Kidney epithelial cell (primary cell): ENCODE measurements around the gene BTBD8. TPM values are rescaled to one million over a fixed set of nuclear protein-coding genes. Genes with fewer than 3 reads are reported as not detected.
A peak's percentile ranks its signal among the peaks of the same experiment; 100 is the strongest.

ENCODE experiments used
- DNase-seq: peaks from one replicate; pipeline ENCODE4 v3.0.0-alpha.2; 2010; ENCODE audit warnings: low read depth
- H3K27me3 ChIP-seq: 2 replicates; pipeline ENCODE4 v1.6.0; 2011; ENCODE audit warnings: low read length; ENCODE audit not compliant: control insufficient read depth, insufficient read depth
- H3K36me3 ChIP-seq: 2 replicates; pipeline ENCODE4 v1.5.1; 2011; ENCODE audit warnings: low read length; ENCODE audit not compliant: control insufficient read depth, insufficient read depth
- H3K4me3 ChIP-seq: 2 replicates; pipeline ENCODE4 v1.5.1; 2011; ENCODE audit warnings: low read depth, mild to moderate bottlenecking, control low read depth, low read length
- CTCF ChIP-seq: IDR thresholded peaks from 2 replicates; pipeline ENCODE4 v1.5.1; 2011; ENCODE audit warnings: mild to moderate bottlenecking, moderate library complexity, low read length, control low read depth, inconsistent platforms; ENCODE audit not compliant: insufficient read depth, poor library complexity, severe bottlenecking
- total RNA-seq: library from RNA; depleted of rRNA; stranded (reverse); fragments of >200 nt; gene quantifications from 2 replicates; pipeline ENCODE4 v1.2.3, GENCODE V29; 2015

The BTBD8 gene
- total RNA-seq, 1 donor from 2014 or later: 3.3 TPM

- Histone ChIP-seq H3K27me3 (no peaks in the 10 kb centered on the region), H3K4me3 (no peak overlapping the region), H3K36me3 (no peaks in the 10 kb centered on the region)
- DNase-seq: no peak
- no peak for TF ChIP-seq CTCF
Observed at GRCh38 chr1:92203105-92203504, 123.0 kb downstream of the BTBD8 start.

GRCh38 chr1:92210701-92211100 lies 130.6 kb downstream of the BTBD8 start:
- H3K27me3 ChIP-seq: no peaks in the 10 kb centered on the region
- H3K36me3 ChIP-seq: no peaks in the 10 kb centered on the region
- DNase-seq: no peak
- no peak overlapping the region for H3K4me3 ChIP-seq
- TF ChIP-seq CTCF: no peak

DNA sequence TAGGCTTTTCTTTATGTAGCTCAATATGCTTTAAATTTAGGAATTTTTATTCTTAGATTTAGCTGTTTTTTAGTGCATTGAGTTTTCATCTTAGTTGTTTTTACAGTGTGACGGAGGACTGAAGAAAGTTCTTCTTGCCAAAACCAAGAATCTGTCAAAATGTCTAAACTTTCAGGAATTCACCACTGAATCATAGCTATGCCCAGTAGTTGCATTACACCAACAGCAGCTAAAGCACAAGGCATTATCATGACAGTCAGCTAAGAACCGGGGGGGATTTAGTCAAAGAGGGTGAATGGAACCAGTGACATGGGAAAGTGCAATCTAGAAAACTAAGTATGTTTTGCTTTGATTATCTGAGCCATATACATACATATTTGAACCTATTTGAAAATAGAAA lies 131.0 kb downstream of the BTBD8 start:
- peak; percentile 14 for DNase-seq
- Histone ChIP-seq H3K4me3 (no peak overlapping the region), H3K36me3 (no peaks in the 10 kb centered on the region), H3K27me3 (no peaks in the 10 kb centered on the region)
- no peak for TF ChIP-seq CTCF

- Histone ChIP-seq H3K36me3 (no peaks in the 10 kb centered on the region), H3K4me3 (no peak within 1 kb of the TSS), H3K27me3 (no peaks in the 10 kb centered on the region)
- TF ChIP-seq CTCF: no peak
- DNase-seq: no peak
Observed at GRCh38 chr1:92217721-92218120, 137.6 kb downstream of the BTBD8 start, which contains the start of gene C1orf146. C1orf146 (plus strand) TSS chr1:92217915; CDS start chr1:92231421, 13,506 bp downstream.

- H3K4me3 ChIP-seq: no peak overlapping the region
- no peak for TF ChIP-seq CTCF
- H3K27me3 ChIP-seq: no peaks in the 10 kb centered on the region
Observed at GRCh38 chr1:92218559-92218958, 138.4 kb downstream of the BTBD8 start.

GRCh38 chr1:92219028-92219427 lies 138.9 kb downstream of the BTBD8 start:
- Histone ChIP-seq H3K36me3 (no peaks in the 10 kb centered on the region), H3K4me3 (no peak overlapping the region), H3K27me3 (no peaks in the 10 kb centered on the region)
- no peak for TF ChIP-seq CTCF
- no peak for DNase-seq

More at GRCh38 chr1:92218559-92218958, 138.4 kb downstream of the BTBD8 start:
- no peak for DNase-seq
- no peaks in the 10 kb centered on the region for H3K36me3 ChIP-seq
